Rectal smooth muscle tissue (tissue), 1 donor: ENCODE results near the gene HOXA11.
A peak's percentile ranks its signal among the peaks of the same experiment; 100 is the strongest.

ENCODE experiments used
- H3K27ac ChIP-seq: one replicate; pipeline ENCODE4 v1.7.0; 2013; ENCODE audit warnings: low read depth, low read length, inconsistent platforms
- H3K27me3 ChIP-seq: one replicate; pipeline ENCODE4 v1.7.0; 2013; ENCODE audit warnings: low read length; ENCODE audit not compliant: control insufficient read depth, insufficient read depth
- H3K36me3 ChIP-seq: one replicate; pipeline ENCODE4 v1.7.0; 2013; ENCODE audit warnings: low read length; ENCODE audit not compliant: control insufficient read depth, insufficient read depth
- H3K4me1 ChIP-seq: one replicate; pipeline ENCODE4 v1.7.0; 2013; ENCODE audit warnings: low read length; ENCODE audit not compliant: control insufficient read depth, insufficient read depth
- H3K4me3 ChIP-seq: one replicate; pipeline ENCODE4 v1.7.0; 2013; ENCODE audit warnings: low read length
- H3K9ac ChIP-seq: one replicate; pipeline ENCODE4 v1.7.0; 2013; ENCODE audit warnings: low read length

Gene HOXA11

DNA sequence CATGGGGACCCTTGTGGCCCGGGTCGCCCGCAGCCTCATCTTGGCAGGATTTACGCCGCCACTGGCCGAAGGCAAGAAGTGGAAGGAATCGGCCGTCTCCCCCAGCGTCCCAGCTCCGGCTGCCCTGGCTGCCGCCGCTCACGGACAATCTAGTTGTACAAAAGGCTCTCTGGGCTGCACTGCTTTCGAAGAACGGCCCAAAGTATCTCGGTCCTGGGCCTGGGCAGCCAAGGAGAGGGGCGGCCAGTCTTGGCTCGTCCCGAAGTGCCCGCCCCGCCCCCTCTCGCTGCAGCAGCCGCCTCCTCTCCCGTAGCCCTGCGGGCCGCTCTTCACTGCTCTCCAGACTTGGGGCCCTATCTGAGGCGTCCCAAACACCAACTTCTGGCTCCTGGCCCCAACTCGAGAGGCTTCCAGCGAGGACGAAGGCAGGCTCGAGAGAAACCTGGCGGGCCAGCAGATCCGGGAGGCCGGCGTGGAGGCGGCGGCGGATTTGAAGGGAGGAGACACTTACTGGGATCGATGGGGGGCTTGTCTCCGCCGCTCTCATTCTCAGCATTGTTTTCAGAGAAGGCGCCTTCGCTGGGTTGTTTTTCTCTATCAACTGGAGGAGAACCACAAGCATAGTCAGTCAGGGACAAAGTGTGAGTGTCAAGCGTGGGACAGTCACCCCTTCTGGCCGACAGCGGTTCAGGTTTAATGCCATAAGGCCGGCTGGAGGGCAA, 20.5 kb downstream of the HOXA11 start:
- Histone ChIP-seq H3K4me3 (peak overlapping the region; percentile 78), H3K4me1 (peaks cover 3% of the 10 kb centered on the region), H3K36me3 (no peaks in the 10 kb centered on the region), H3K9ac (peak overlapping the region; percentile 66), H3K27me3 (no peaks in the 10 kb centered on the region), H3K27ac (peak overlapping the region; percentile 96)

GRCh38 chr7:27164045-27164366, 21.0 kb downstream of the HOXA11 start:
- Histone ChIP-seq H3K27me3 (no peaks in the 10 kb centered on the region), H3K4me1 (peaks cover 3% of the 10 kb centered on the region), H3K9ac (peak overlapping the region; percentile 66), H3K36me3 (no peaks in the 10 kb centered on the region), H3K4me3 (peak overlapping the region; percentile 78), H3K27ac (peak overlapping the region; percentile 96)

DNA sequence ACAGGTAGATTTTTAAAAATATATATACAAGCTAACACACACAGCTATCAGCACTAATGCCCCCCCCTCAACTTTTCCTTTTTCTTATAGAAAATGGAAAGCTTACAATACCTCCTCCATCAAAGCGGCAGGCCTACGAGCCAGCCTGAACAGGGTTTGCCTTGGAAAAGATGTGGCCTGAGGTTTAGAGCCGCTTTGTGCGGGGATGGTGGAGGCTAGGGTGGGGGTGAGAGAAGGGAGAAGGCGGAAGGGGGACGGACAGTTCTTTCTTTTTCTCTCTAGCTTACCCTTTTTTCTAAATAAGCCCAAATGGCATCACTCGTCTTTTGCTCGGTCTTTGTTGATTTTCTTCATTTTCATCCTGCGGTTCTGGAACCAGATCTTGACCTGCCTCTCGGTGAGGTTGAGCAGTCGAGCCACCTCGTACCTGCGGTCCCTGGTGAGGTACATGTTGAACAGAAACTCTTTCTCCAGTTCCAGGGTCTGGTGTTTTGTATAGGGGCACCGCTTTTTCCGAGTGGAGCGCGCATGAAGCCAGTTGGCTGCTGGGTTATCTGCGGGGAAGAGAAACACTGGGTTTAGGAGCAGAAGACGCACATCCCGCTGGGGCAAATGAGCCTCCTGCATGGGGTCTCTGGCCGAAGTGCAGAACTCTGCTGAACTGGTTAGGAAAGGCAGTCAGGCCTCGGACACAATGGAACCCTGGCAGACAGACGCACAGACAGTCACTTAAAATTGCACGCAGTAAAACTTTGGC, 21.6 kb downstream of the HOXA11 start:
- Histone ChIP-seq H3K9ac (peak overlapping the region; percentile 66), H3K36me3 (no peaks in the 10 kb centered on the region), H3K4me3 (peak overlapping the region; percentile 78), H3K27ac (peak overlapping the region; percentile 96), H3K4me1 (peaks cover 3% of the 10 kb centered on the region), H3K27me3 (peaks cover 2% of the 10 kb centered on the region)

DNA sequence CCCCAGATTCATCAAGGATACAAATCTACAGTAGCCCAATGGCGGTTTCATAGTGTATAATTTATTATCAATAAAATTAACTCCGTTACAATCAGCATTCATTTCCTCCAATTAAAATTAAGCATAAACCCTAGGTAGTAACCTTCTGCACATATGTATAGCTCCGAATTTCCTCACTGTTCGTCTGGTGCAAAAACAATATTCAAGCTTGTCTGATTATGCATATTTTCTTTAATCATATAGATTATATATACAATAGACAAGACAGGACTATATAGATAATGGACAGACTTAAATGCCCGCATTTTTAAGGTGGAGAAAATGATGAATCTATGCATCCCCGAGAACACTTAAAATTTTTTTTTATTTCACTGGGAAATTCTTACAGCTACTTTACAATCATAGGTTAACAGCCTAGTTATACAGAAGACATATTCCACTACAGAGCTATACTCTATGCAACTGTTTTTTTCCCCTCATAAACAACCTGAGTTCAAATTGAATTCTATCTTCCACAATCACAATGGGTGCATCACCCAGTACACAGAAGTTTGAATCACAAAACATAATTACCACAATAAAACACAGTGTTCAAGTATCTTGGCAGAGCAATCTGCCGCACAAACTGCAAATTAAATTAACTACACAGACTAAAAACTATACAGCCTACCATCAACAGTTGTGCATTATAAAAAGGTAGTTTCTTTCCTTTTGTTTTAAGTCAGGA, 22.3 kb downstream of the HOXA11 start:
- Histone ChIP-seq H3K27ac (peak overlapping the region; percentile 96), H3K36me3 (no peaks in the 10 kb centered on the region), H3K4me3 (peak overlapping the region; percentile 78), H3K9ac (no peak overlapping the region), H3K27me3 (peaks cover 2% of the 10 kb centered on the region), H3K4me1 (peaks cover 3% of the 10 kb centered on the region)

DNA sequence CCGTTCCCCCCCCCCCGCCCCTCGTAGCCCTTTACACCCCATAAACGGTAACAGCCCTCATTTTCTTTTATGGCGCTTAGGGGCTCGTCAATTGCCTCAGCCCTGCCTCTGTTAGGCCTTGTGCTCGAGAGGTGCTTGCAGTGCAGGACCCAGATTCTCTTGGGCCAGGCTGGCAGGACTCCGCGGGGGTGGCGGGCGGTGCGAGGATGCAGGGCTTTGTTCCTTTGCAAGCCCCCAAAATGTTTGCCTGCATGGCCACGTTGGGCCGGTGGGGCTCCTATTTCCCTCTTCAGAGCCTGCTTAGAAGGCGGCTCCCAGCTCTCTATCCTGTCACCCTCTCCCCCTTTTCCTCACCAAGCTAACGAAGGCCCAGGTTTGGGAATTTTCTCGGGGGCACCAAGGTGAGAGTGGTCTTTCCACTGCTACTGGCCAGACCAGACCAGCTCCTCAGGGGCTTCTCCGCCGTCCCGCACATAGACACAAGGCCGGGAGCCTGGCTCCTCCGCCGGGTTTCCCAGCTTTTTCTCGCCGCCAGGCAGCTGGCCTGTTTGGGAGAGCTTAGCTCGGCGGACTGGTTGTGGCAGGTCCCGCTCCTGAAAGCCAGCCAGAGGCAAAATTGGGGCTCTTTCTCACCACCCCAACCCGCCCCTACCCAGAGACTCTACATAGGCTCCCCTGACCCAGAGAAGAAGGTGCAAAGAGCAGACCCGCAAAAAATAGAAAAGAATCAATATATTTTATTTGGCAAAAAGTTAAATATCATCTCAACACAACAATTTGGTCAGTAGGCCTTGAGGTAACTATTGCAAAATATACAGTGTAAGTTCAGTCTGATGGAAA, 23.1 kb downstream of the HOXA11 start:
- no peaks in the 10 kb centered on the region for H3K36me3 ChIP-seq
- peak overlapping the region; percentile 44 for H3K27ac ChIP-seq
- H3K4me1 ChIP-seq = peaks cover 3% of the 10 kb centered on the region
- H3K27me3 ChIP-seq = peaks cover 2% of the 10 kb centered on the region
- H3K4me3 ChIP-seq = peak overlapping the region; percentile 44
- H3K9ac ChIP-seq = no peak overlapping the region

DNA sequence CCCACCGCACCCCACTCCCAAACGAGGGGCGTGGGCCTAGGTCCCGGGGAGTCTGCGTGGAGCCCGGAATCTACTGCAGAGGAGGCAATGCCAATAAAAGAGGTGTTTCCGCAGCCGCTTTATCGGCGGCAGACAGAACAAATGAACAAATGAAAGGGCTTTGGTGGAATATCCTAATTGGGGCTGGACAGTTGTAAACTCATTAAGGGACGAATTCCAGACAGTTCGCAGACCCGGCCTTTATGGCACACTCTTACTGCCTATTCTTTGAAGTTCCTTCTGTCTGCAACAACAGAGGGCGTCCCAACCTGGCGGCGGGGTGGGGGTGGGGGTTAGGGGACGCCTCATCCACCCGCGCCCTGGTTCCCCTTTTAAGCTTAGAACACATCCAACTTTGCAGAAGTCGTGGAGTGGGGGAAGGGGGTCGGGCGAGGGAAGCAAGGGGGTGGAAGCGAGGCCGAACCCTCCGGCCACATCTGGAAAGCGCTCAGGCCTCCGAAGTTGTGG, 23.8 kb downstream of the HOXA11 start:
- Histone ChIP-seq H3K9ac (no peak overlapping the region), H3K36me3 (no peaks in the 10 kb centered on the region), H3K27me3 (peaks cover 2% of the 10 kb centered on the region), H3K27ac (peak overlapping the region; percentile 60), H3K4me1 (no peaks in the 10 kb centered on the region), H3K4me3 (peak overlapping the region; percentile 79)

DNA sequence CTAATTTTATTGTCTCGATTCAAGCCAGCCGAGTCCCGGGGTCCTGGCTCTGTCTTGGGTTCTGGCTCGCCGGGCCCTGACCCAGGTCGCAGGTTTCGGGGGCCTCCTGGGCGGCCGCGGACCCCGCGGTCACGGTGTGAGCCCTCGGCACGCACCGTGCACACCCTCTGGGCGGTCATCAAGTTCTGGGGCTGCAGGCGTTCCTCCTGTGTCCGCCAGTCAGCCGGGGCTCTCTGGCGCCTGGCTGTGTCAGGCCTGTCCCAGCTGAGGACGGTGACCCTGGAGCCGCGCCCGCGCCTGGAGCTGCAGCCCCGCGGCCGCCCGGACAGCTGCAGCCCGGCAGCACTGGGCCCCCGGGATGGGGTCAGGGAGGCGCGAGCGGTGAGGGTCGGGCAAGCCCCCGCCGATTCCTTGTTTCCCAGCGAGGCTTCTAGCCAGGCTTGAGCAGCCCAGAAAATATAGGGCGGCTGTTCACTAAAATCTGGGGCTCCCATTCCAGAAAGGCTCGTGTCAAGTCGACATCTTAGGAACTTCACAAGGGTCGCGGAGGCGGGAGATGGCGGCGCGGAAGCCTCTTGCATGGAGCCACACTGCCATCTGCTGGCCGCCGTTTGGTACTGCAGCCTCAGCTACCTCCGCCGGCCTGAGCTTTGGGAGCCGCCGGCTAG, 24.4 kb downstream of the HOXA11 start:
- Histone ChIP-seq H3K36me3 (no peaks in the 10 kb centered on the region), H3K4me3 (peak overlapping the region; percentile 79), H3K4me1 (no peaks in the 10 kb centered on the region), H3K27me3 (peaks cover 2% of the 10 kb centered on the region), H3K9ac (peak overlapping the region; percentile 29), H3K27ac (peak overlapping the region; percentile 64)

DNA sequence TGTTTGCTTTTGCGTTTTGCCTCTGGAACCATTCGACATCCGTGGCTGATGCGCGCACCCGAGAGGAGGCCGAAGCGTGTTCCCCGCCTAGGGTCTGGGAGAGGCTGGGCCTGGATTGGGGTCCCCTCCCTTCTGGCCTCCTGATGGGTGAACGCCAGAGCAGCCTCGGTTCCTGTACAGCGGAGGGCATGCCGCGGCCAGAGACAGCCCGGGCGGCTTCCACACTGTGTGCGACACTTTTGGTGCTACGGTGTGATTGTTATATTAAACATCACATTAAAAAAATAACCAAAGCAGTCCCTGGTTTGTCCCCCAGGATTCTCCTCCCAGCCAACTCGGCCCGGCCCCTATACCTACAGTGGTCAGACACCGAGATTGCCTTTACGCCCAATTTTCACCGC, 24.9 kb downstream of the HOXA11 start:
- Histone ChIP-seq H3K4me1 (peaks cover 5% of the 10 kb centered on the region), H3K4me3 (peak overlapping the region; percentile 79), H3K9ac (peak overlapping the region; percentile 29), H3K36me3 (no peaks in the 10 kb centered on the region), H3K27ac (no peak overlapping the region), H3K27me3 (peaks cover 2% of the 10 kb centered on the region)

- Histone ChIP-seq H3K4me3 (peak overlapping the region; percentile 79), H3K27me3 (peaks cover 2% of the 10 kb centered on the region), H3K36me3 (no peaks in the 10 kb centered on the region), H3K9ac (no peak overlapping the region), H3K27ac (no peak overlapping the region), H3K4me1 (peaks cover 7% of the 10 kb centered on the region)
These were observed 25.5 kb downstream of the HOXA11 start for GRCh38 chr7:27159266-27160144.

DNA sequence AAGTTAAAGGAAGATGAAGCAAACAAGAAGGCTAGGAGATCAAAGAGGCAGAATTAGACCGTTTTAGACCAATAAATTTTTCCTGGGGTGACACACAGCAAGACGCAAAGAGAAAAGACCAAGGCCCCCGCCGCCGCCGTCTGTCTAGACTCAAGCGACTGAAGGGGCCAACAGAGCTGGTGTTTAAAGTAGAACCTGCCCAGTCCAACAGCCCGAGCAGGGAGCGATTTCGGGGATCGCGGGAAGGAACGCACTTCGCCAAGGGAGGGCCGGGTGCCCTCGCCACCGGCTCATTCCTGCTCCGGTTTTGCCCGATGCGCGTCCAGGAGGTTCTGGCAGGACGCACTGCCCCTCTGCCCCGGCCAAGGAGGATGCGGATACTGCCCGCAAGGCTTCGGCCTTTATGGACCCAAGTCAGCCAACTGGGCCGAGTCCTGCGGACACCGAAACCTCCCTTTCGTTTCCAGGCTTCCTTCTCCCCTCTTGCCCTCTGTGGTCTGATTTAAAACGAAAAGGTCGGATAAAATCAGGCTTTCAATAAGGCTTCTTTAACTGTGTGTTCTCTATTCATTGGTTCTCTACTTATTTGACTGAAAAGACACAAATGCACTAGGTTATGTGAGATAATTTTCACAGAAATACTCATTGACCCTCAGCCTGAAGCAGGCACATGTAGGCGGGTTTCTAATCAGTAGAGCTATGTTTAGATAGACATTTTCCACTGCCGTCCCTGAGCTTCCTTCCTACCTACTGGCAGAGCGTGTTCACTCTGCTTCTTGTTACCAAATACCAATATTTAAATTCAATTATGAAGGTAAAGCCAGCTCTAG, 26.4 kb downstream of the HOXA11 start:
- Histone ChIP-seq H3K27ac (no peak overlapping the region), H3K27me3 (peaks cover 2% of the 10 kb centered on the region), H3K4me3 (peak overlapping the region; percentile 54), H3K9ac (no peak overlapping the region), H3K4me1 (peaks cover 7% of the 10 kb centered on the region), H3K36me3 (no peaks in the 10 kb centered on the region)
